Activated CD8-positive, alpha-beta memory T cell treated with anti-CD3 and anti-CD28 coated beads for 24 hours (primary cell): Measurements from ENCODE around the gene CD40.

Source experiments
- DNase-seq: peaks from one replicate; pipeline ENCODE4 v3.0.0-alpha.2; 2020

Gene CD40

DNA sequence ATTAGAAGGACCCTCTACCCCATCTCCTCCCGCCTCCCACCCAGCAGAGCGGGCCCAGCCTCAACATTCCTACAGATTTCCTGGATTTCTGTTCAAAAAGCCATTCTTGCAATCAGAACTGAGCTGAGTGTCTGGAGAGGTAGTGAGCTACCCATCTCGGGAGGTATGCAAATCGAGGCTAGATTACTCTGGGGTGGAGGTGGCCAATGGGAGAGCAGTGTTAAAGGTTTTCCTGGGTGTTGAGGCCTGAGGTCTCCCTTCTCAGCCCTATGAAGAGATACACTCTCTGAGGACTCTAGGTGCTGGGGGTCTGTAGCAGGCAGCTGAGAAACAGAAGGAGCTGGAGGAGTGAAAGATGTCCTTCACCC, 57.0 kb downstream of the CD40 start:
- DNase-seq: no peak

DNA sequence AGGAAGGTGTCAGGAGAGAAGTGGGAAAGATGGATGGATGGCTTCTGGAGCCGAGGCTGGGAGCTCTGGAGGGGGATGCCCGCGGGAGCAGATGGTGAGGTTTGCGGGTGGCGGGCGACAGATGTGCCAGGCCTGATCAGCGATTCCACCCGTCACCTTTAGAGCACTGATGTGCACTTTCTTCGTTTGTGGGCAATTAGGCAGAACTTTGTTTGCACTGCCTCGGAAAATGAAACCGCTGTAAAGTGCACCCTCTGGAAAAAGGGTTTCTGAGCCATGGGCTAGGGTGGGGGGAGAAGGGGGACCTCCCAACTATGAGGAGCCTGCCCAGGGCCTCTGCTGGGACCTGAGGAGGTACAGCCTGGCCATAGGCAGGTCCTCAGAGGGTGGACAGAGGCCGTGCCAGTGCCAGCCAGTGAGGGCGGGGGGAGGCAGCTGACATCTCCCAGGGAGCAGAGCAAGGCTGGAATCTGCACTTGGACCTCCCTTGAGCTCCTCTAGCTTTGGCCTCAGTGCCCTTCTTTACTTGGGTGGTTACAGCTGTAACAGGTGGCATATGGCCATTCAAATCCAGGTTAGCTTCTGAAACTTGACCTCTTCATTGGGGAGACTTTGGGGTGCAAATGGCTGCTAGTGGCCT, 58.7 kb downstream of the CD40 start:
- DNase-seq: no peak

DNA sequence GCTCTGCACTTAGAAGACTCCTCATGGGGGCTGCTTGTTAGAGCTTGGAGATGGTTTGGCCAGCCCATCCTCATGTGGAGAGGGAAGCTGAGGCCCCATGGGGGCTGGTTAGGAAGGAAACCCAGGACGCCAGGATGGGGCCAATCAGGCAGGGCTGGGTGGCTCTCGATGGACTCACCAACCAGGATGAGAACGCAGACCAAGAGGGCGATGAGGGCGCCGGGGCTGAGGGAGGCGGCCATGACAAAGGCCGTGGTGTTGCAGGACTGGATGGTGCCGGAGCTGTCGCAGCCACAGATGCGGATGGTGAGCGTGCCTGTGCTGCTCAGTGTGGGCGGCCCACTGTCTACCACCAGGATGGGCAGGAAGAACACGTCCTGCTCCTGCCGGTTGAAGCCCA, 59.7 kb downstream of the CD40 start:
- DNase-seq: no peak

DNA sequence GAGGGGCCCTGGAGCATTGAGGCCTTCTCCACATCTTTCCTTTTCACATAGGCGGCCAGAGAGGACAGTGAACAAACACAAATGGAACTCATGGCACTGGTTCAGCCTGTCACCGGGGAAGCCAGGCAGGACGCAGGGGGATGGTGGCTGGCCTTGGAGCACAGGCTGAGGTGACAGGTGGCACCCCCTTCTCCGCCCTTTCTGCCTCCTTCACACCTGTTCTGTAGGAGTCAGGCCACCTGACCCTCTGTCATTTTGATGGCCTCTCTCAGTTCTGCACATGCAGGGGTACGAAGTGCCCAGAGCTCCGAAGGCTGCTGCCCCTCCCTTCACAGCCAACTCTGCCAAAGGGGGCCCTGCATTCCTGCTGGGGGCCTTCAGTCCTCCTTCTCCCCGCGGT, 60.8 kb downstream of the CD40 start:
- no peak for DNase-seq
